Activated T-cell treated with anti-CD3 and anti-CD28 coated beads, Interleukin-2, amount 50 U/mL, for 4 hours (primary cell): ENCODE measurements around the gene SLC35G3. TPM values are rescaled to one million over a fixed set of nuclear protein-coding genes. Genes with fewer than 3 reads are reported as not detected.
A peak's percentile ranks its signal among the peaks of the same experiment; 100 is the strongest.
"Not testable (repeated sequence)": the region's sequence is repeated elsewhere in the genome, so short reads cannot be mapped to it uniquely, and the experiment has no call there.

Experiments
- ATAC-seq, 2 donors: fragments of 200-7000 bp; cut with Tn5 transposase; one replicate each; pipeline ENCODE4 v1.10.0; 2021
- DNase-seq: peaks from one replicate; pipeline ENCODE4 v3.0.0-alpha.2; 2020
- H3K27me3 Mint-ChIP-seq: one replicate; pipeline ENCODE4 v1.8.0; 2021; ENCODE audit warnings: low read depth, mixed read lengths
- H3K36me3 Mint-ChIP-seq: one replicate; pipeline ENCODE4 v1.8.0; 2022; ENCODE audit warnings: mixed read lengths; ENCODE audit not compliant: insufficient read depth
- H3K4me1 Mint-ChIP-seq: one replicate; pipeline ENCODE4 v1.8.0; 2021; ENCODE audit warnings: low read depth, mixed read lengths
- H3K4me3 Mint-ChIP-seq: one replicate; pipeline ENCODE4 v1.8.0; 2021; ENCODE audit warnings: mild to moderate bottlenecking, moderate library complexity, mixed read lengths
- H3K9me3 Mint-ChIP-seq: one replicate; pipeline ENCODE4 v1.8.0; 2021; ENCODE audit warnings: mixed read lengths
- total RNA-seq, 3 donors: library from RNA; stranded (reverse); gene quantifications; one replicate each; pipeline ENCODE4 v1.2.1, GENCODE V29; 2021

Gene SLC35G3
- total RNA-seq = not detected

DNA sequence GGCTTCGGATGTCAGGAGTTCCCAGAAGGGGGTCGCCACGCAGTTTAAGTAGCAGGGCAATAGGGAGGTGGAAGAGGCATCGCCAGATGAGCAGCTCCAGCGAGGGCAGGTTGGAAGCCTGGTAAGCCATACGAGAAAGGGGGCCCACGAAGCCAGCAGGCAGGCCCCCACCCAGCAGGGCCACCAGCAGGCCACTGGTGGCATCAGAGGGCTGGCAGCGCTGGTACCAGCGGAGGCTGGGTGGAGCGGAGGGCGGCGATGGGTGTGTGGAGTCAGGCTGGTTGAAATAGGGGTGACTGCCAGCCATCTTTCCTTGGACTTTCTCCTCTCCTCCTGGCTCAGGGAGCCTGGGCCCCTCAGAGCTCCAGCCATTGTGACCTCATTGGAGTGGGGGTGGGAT is at the start of gene SLC35G3:
SLC35G3 (minus strand) TSS at position 393 of the 400 bp plus-strand sequence; CDS start at position 307, 86 bp downstream.
- not testable (repeated sequence) for H3K9me3 Mint-ChIP-seq, H3K4me3 Mint-ChIP-seq, H3K36me3 Mint-ChIP-seq, ATAC-seq, DNase-seq, H3K27me3 Mint-ChIP-seq
- peaks cover 25% of the 10 kb centered on the region for H3K4me1 Mint-ChIP-seq

DNA sequence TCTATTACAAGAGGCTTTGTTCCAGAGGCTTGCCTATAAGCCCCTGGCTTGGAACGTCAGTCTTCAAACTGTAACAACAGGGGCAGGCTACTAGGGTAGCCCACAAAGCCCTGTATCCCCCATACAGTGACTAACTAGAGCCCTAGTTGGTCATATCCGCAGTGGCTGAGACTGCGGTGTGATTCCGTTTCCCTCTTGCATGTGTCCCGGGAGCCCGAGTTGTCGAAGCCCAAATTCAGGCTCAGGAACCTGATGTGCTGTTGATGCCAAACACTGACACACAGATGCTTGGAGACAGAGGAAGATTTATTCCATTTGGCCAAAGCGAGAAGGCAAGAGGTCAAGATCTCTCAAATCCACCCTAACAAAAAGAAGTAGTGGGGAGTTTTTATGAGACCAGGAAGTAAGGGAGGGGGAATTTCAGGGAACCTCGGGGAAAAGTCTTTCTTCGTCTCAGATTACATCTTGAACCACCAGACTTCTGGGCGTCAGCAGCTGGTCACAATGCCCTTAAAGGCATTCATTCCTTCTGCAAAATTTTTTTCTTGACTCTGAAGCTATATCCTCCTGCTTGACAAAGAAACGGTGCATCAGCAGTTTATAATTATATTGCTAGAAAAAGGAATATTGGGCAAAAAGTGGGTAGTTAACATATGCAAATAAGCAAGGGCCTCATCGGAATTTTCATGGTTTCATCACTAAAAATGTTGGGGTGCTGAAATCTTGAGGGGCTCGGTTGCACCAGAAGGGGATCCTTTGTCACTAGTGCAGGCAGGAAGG is 49.6 kb upstream of the SLC35G3 start:
- DNase-seq (peak; percentile 47), ATAC-seq (peak; percentile 34 to 44)
- Mint-ChIP-seq H3K9me3 (no peaks in the 10 kb centered on the region), H3K27me3 (no peaks in the 10 kb centered on the region), H3K36me3 (peaks cover 16% of the 10 kb centered on the region), H3K4me3 (peak overlapping the region; percentile 92), H3K4me1 (peaks cover 70% of the 10 kb centered on the region)

DNA sequence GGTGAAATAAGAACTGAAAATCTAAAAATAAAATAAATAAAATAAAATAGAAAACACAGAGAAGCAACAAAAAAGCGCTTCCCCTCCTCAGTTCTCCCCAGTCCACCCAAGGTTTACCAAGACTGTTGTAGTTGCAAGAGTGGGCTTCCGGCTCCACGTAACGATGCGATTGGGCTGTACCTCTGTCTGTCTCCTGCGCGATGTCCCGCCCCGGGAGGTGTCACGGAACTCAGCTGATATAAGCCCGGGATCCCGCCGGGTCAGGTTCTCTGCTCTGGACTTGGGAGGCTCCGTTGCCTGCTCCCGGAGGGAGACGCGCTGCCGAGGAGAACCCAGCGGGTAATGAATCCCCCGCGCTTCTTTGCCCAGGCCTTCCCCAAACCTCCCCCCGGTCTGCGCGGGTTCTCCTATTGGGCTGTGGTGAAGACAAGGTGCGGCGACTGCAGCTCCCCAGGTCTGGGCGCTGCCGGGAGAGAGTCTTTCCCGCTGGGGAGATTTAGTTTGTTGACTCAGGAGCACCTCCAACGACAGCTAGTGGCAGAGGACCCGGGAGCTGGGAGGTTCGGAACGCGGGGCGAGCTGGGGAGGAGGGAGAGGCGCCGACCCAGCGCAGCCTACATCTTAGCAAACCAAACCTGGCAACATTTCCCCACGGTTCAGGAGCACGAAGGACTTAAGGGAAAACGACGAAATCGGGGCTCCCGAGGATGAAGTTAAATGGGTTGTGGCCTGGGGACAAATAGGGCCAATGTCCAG is 48.8 kb upstream of the SLC35G3 start, which contains the start of gene SLFN5:
SLFN5 (plus strand) TSS at position 268 of the 756 bp plus-strand sequence. CDS start 15,619 bp downstream, outside the sequence.
- peaks cover 10% of the 10 kb centered on the region for H3K36me3 Mint-ChIP-seq
- H3K27me3 Mint-ChIP-seq = no peaks in the 10 kb centered on the region
- H3K4me3 Mint-ChIP-seq = peak within 1 kb of the TSS; percentile 92
- no peaks in the 10 kb centered on the region for H3K9me3 Mint-ChIP-seq
- H3K4me1 Mint-ChIP-seq = peaks cover 70% of the 10 kb centered on the region
- ATAC-seq (peak; percentile 56 to 61), DNase-seq (peak; percentile 94)

DNA sequence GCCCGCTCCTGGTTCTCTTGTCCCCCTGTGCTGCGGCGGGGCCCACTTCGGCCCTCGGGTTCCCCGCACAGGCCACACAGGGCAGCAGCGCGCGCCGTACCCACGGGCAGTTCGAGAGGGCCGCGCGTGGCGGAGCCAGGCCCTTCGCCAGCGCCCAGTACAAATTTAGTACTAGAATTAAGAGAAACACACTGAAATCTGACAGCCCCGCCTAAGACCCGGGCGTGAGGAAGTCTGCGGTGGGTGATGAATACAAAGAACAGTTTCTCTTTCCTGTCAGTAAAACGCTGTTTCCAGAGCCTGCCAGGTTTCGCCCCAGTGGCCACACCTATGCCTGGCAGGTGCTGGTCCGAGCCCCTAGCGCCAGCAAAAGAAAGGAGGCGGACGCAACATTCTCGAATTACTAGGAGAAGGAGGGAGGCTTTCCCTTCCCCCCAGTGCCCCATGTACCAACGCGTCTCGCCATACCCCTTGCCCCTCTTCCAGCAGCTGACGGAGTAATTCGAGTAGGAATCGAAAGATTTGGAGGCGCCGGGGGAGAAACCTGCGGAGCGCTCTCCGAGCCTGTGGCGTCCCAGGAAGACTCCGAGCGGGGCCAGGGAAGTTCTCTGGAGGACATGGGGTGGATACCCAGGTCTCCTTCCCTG is 48.1 kb upstream of the SLC35G3 start:
- Mint-ChIP-seq H3K4me1 (peaks cover 70% of the 10 kb centered on the region), H3K4me3 (peak overlapping the region; percentile 92), H3K9me3 (no peaks in the 10 kb centered on the region), H3K36me3 (peaks cover 3% of the 10 kb centered on the region), H3K27me3 (no peaks in the 10 kb centered on the region)
- ATAC-seq (peak; percentile 52 to 60), DNase-seq (peak; percentile 80)

DNA sequence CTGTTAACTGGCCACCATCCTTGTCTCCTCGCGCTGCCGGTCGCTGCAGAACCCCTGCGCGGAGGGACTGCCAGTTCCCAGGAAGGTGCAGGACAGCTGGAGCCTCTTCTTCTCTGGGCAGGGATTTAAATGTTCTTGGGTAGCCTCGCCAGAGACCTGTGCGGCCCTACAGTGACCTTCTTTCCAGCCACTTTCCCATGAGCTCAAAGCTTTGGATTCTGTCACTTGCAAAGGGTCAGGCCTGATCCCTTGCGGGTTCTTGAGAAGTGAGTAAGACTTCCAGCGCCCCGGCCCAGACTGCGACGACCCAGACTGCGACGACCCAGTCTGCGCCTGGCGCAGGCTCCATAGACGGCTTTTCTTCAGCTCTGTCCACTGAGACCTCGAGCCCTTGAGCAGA is 47.3 kb upstream of the SLC35G3 start:
- peaks cover 72% of the 10 kb centered on the region for H3K4me1 Mint-ChIP-seq
- peak overlapping the region; percentile 92 for H3K4me3 Mint-ChIP-seq
- DNase-seq (peak; percentile 54), ATAC-seq (no peak)
- no peaks in the 10 kb centered on the region for H3K36me3 Mint-ChIP-seq
- H3K9me3 Mint-ChIP-seq = no peaks in the 10 kb centered on the region
- H3K27me3 Mint-ChIP-seq = no peaks in the 10 kb centered on the region

DNA sequence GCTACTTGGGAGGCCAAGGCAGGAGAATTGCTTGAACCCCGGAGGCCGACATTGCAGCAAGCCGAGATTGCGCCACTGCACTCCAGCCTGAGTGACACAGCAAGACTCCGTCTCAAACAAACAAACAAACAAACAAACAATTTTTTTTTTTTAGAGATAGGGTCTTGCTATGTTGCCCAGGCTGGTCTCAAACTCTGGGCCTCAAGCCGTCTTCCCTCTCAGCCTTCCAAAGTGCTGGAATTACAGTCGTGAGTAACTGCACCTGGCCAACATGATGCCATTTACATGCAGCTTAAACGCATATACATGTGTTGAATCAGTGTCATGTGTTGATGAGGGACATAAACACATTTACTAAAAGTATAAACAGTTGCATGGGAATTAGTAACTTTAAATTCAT is 46.7 kb upstream of the SLC35G3 start:
- Mint-ChIP-seq H3K9me3 (no peaks in the 10 kb centered on the region), H3K4me1 (peaks cover 72% of the 10 kb centered on the region), H3K27me3 (no peaks in the 10 kb centered on the region), H3K36me3 (no peaks in the 10 kb centered on the region), H3K4me3 (peak overlapping the region; percentile 92)
- ATAC-seq (no peak), DNase-seq (no peak)

DNA sequence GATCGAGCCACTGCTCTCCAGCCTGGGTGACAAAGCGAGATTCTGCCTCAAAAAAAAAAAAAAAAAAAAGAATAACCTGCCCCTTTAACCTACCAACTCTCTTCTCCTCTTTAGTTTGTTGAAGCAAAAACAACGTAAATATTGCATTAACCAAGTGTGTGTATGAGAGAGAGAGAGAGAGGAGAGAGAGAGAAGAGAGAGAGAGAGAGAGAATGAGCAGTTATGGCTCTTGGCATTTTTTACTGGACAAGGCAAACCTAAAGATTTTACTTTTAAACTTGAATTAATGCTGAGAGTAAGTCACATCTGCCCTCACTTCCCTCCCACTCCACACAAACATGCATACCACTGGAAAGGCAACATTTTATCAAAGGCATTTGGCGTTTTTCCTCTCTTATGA is 45.6 kb upstream of the SLC35G3 start:
- Mint-ChIP-seq H3K36me3 (no peaks in the 10 kb centered on the region), H3K4me1 (peaks cover 74% of the 10 kb centered on the region), H3K9me3 (no peaks in the 10 kb centered on the region), H3K27me3 (no peaks in the 10 kb centered on the region), H3K4me3 (peak overlapping the region; percentile 92)
- ATAC-seq (no peak), DNase-seq (no peak)

DNA sequence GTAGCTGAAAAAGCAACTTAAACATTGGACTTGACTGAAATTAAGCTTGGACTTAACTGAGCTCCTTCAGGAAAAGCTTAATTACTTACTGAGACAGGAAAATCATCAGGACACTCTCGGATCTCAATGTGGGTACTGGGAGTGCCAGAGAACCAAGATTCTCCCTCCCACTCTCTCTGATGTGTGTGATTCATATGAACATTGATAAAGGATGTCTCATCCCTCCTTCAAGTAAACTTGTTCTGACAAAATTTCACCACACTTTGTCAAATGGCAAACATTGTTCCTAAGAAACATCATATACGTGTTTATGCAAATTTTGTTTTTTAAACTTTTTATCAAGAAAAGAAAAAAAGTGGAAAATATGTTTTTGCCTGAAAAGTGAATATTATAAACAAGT is 44.6 kb upstream of the SLC35G3 start:
- H3K36me3 Mint-ChIP-seq = no peaks in the 10 kb centered on the region
- peaks cover 73% of the 10 kb centered on the region for H3K4me1 Mint-ChIP-seq
- DNase-seq = no peak
- H3K4me3 Mint-ChIP-seq = peak overlapping the region; percentile 92
- no peaks in the 10 kb centered on the region for H3K9me3 Mint-ChIP-seq
- ATAC-seq = peak; percentile 28 to 38
- no peaks in the 10 kb centered on the region for H3K27me3 Mint-ChIP-seq

DNA sequence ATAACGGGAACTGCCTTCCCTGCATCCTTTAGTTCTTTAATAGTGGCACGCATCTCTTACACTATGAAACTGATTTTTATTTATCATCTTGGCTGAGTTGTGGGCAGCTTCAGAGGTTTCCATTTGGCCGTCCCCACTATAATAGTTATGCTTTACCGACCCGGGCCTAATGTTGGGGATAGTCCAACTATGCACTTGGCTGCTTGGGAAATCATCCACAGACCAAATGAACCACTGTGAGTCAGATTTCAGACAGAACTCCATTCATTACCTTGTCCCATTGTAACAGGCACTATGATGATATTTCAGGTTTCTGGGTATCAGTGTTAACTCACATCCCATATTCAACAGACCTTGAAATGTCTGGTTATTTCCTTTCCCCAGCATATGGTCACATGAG is 42.6 kb upstream of the SLC35G3 start:
- H3K9me3 Mint-ChIP-seq = no peaks in the 10 kb centered on the region
- no peaks in the 10 kb centered on the region for H3K36me3 Mint-ChIP-seq
- peaks cover 85% of the 10 kb centered on the region for H3K4me1 Mint-ChIP-seq
- H3K4me3 Mint-ChIP-seq = no peak overlapping the region
- no peaks in the 10 kb centered on the region for H3K27me3 Mint-ChIP-seq
- DNase-seq (no peak), ATAC-seq (no peak)

DNA sequence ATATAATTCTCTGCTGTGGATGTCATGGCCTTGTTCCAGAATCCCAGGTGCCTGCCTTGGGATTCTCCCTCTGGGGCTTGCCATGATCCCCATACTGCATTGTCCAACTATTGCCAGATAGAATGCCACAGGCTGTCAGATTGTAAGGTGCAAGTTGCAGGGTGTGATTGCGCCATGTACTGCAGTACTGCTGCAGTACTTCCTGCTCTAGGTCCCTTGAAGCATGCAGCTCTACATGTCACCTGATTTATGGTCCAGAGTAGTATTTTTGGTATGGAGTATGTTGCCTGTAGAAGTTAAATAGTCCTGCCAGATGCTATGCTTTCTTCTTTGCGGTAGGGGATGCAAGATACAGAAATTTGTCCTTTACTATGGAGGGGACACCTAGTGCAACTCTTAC is 41.7 kb upstream of the SLC35G3 start:
- no peaks in the 10 kb centered on the region for H3K27me3 Mint-ChIP-seq
- peaks cover 86% of the 10 kb centered on the region for H3K4me1 Mint-ChIP-seq
- H3K36me3 Mint-ChIP-seq = peaks cover 5% of the 10 kb centered on the region
- no peak for ATAC-seq
- no peak for DNase-seq
- H3K4me3 Mint-ChIP-seq = no peak overlapping the region
- no peaks in the 10 kb centered on the region for H3K9me3 Mint-ChIP-seq

DNA sequence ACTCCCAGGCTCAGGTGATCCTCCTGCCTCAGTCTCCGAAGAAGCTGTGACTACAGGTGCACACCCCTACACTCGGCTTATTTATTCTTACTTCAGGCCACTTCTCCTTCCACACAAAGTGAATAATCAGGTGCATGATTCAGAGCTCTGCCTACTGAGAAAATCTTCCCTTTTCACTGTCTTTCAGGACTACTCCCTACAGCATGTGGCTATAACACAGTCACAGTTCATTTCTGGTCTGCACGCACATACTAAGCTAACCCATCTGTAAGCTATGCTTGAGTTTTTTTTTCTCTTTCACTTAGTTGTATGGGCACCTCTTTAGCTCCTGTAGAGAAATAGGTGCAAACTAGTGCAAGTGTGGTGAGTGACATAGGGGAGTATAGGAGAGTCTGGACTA is 41.1 kb upstream of the SLC35G3 start:
- H3K36me3 Mint-ChIP-seq = peaks cover 8% of the 10 kb centered on the region
- ATAC-seq = peak; percentile 55 to 60
- H3K9me3 Mint-ChIP-seq = no peaks in the 10 kb centered on the region
- no peaks in the 10 kb centered on the region for H3K27me3 Mint-ChIP-seq
- peaks cover 88% of the 10 kb centered on the region for H3K4me1 Mint-ChIP-seq
- H3K4me3 Mint-ChIP-seq = peak overlapping the region; percentile 17
- DNase-seq = no peak

DNA sequence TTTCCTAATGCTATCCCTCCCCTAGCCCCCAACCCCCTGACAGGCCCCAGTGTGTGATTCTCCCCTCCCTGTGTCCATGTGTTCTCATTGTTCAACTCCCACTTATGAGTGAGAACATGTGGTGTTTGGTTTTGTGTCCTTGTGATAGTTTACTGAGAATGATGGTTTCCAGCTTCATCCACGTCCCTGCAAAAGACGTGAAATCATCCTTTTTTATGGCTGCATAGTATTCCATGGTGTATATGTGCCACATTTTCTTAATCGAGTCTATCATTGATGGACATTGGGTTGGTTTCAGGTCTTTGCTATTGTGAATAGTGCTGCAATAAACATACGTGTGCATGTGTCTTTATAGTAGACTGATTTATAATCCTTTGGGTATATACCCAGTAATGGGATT is 40.1 kb upstream of the SLC35G3 start:
- H3K27me3 Mint-ChIP-seq, H3K4me3 Mint-ChIP-seq, DNase-seq, H3K9me3 Mint-ChIP-seq, ATAC-seq, H3K36me3 Mint-ChIP-seq: not testable (repeated sequence)
- peaks cover 85% of the 10 kb centered on the region for H3K4me1 Mint-ChIP-seq

DNA sequence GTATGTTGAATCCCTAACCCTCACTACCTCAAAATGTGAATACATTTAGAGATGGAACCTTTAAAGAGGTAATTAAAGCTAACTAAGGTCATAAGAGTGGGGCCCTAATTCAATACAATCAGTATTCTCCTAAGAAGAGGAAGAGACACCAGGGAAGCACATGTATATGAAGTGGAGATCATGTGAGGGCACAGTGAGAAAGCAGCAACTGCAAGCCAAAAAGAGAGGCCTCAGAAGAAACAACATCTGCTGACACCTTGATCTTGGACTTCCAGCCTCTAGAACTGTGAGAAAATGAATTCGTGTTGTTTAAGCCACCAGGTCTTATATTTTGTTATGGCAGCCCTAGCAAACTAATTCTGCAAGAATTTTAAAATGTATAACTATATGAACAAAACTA is 35.4 kb upstream of the SLC35G3 start:
- DNase-seq = no peak
- Mint-ChIP-seq H3K4me3 (no peak overlapping the region), H3K4me1 (peaks cover 48% of the 10 kb centered on the region), H3K36me3 (peaks cover 8% of the 10 kb centered on the region), H3K9me3 (no peaks in the 10 kb centered on the region), H3K27me3 (no peaks in the 10 kb centered on the region)
- ATAC-seq = no peak

DNA sequence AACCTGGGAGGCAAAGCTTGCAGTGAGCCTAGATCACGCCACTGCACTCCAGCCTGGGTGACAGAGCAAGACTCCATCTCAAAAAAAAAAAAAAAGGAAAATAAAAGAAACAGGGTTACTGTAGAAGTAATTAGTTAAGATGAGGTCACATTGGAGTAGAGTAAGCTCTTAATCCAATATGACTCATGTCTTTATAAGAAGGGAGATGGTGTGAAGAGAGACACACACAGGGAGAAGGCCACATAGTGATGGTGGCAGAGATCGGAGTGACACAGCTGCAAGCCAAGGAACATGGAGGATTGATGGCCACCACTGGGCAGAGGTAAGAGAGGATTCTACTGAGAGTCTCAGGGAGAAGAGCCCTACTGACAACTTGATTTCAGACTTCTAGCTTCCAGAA is 33.4 kb upstream of the SLC35G3 start:
- no peak for ATAC-seq
- peaks cover 4% of the 10 kb centered on the region for H3K9me3 Mint-ChIP-seq
- no peak overlapping the region for H3K4me3 Mint-ChIP-seq
- peaks cover 14% of the 10 kb centered on the region for H3K36me3 Mint-ChIP-seq
- peaks cover 37% of the 10 kb centered on the region for H3K4me1 Mint-ChIP-seq
- no peaks in the 10 kb centered on the region for H3K27me3 Mint-ChIP-seq
- DNase-seq = no peak
